Measurements from ENCODE around the gene OR52E4.
A peak's percentile ranks its signal among the peaks of the same experiment; 100 is the strongest.

OR52E4 gene

DNA sequence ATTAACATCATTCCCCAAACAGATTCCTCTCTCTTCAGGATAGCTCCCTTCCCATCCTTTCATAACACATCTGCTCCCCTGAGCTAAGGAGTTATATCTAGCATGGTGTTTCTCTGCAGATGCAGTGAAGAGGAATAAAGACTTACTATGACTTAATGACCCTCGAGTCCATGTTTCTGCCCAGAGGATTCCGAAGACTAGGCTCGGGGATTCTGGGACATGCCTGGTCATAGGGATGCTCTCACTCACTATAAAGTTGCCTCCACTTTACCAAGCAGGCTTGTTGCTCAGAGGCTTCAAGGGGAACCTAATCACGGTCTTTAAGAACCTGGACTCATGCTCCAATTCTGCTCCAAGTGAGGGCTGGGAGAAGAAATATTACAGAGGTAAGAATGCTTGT, at the start of gene OR52E4:
Gene OR52E4, plus strand, starts transcription at position 301 of the 400 bp plus-strand sequence. CDS start 3,664 bp downstream, outside the sequence.
- no peak for DNase-seq (ENCODE audit: low read depth in 2 of 2)

DNA sequence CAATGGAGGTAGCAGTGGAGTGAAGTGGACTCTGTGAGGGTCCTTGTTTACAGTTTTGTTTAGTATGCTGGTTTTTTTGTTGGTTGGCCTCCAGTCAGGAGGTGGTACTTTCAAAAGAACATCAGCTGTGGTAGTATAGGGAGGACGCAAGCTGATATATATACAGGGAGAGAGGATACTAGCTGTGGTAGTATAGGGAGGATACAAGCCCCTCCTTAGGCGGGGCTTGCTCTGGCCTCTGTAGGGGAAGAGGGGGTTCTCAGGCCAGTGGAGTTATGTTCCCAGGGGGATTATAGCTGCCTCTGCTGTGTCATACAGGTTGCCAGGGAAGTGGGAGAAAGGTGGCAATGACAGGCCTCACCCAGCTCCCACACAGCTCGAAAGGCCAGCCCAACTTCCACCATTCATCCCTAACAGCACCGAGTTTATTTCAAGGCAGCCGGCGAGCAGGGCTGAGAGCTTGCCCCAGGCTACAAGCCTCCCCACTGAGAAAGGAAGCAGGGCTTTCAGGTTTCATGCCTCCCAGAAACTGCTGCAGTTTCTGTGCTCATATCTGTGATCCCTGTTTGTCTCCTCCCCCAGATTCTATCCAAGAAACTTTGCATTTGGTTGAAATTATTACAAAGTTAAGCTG, 49.1 kb upstream of the OR52E4 start:
- DNase-seq (ENCODE audit: low read depth in 2 of 2): no peak

- DNase-seq (ENCODE audit: low read depth in 2 of 2): no peak
Observed at GRCh38 chr11:5833446-5833845, 47.0 kb upstream of the OR52E4 start.

DNA sequence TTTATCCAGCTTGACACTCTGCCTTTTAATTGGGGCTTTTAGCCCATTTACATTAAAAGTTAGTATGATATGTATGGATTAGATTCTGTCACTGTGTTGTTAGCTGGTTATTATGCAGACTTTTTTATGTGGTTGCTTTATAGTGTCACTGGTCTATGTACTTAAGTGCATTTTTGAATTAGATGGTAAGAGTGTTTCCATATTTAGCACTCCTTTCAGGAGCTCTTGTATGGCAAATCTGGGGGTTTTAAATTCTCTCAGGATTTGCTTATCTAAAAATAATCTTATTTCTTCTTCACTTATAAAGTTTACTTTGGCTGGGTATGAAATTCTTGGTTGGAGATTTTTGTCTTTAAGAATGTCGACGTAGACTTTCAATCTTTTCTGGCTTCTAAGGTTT, 42.7 kb upstream of the OR52E4 start:
- DNase-seq (ENCODE audit: low read depth in 2 of 2): no peak

- DNase-seq (ENCODE audit: low read depth in 2 of 2): no peak
Observed at GRCh38 chr11:5841797-5842196, 38.6 kb upstream of the OR52E4 start, which contains the start of gene OR52E6. TSS of gene OR52E6 (minus strand) at chr11:5841897. CDS start at chr11:5841897, 0 bp downstream.

DNA sequence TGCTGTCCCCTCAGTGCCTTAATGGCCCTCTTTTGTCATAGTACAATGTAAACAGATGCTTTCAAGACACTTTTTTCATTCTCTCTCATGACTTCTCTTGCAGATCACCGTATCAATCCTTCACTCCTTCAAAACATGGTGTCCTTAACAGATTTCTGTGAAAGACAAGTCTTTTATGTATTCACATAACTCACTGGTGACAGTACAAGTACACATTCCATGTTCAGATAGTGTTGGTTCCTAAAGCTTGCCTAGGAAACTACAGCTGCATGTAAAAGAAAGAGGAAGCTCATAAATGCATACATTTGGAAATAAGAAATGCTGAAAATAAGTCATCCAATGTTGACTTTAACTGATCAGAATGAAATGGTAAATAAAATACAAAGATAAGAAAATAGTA, 33.7 kb upstream of the OR52E4 start:
- DNase-seq (ENCODE audit: low read depth in 2 of 2): no peak

GRCh38 chr11:5847711-5848110, 32.7 kb upstream of the OR52E4 start:
- DNase-seq (ENCODE audit: low read depth in 2 of 2): no peak

- no peak for DNase-seq (ENCODE audit: low read depth in 2 of 2)
Observed at GRCh38 chr11:5851002-5851401, 29.4 kb upstream of the OR52E4 start.

DNA sequence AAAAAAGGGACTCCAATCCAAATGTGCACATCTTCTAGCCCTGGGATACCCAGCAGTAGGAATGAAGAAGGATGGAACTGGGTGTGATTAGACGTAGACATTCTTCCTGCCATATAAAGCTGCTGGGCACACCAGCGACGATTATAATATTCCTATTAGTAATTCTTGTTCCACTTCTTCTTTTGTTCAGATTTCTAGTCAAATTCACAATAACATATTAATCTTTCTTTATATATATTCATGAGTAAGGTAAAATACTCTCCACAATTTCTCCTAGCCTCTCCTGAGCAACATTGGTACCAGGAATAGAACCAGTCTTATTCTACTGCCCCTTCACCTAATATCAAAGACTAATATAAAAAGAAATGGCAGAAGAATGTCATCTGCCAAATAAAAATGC, 22.8 kb upstream of the OR52E4 start, which contains the start of gene OR52E8:
Gene OR52E8, minus strand, starts transcription at position 101 of the 400 bp plus-strand sequence. Its CDS starts 0 bp downstream, at position 101.
- DNase-seq (ENCODE audit: low read depth in 2 of 2): no peak

DNA sequence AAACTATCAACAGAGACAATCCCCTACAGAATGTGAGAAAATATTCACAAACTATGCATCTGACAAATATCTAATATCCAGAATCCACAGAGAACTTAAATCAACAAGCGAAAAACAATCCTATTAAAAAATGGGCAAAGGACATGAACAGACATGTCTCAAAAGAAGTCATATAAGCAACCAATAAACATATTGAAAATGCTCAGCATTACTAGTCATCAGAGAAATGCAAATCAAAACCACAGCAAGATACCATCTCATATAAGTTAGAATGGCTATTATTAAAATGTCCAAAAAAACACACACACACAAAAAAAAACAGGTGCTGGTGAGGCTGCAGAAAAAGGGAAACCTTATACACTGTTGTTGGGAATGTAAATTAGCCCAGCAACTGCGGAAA, 14.6 kb upstream of the OR52E4 start:
- no peak for DNase-seq (ENCODE audit: low read depth in 2 of 2)

DNA sequence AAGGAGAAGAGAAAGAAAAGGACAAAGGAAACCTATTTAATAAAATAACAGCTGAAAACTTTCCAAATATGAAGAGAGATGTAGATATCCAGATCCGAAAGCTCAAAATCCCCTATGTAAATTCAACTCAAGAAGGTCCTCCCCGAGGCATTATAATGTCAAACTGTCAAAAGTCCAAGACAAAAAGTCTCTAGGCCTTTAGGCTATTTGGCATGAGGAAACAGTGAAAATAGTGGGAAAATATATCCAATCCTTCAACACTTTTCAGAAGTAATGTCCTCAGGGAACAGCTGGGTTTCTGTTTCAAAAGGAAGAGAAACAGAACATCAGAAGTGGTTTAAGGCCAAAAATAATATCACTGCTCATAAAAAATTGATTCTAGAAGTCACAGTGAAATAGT, 1.9 kb upstream of the OR52E4 start:
- DNase-seq (ENCODE audit: low read depth in 2 of 2): no peak

DNA sequence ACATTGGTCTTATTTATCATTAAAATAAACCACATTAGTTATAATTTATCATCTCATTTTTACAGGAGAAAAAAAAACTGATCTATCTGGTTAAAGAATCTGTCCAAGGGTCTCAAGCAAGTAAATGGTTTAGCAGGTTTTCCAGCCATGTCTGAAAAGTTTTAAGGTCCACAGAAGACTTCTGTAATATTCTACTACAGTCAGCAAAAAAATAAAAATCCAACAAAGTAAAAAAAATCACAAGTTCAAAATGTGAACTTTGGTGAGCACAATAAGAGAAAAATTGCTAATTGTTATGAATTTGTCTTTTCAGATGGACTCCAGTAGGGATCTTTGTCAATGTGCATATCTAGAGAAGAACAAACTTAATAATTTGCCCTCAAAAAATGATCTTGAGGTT, 1.3 kb downstream of the OR52E4 start:
- DNase-seq (ENCODE audit: low read depth in 2 of 2): no peak

DNA sequence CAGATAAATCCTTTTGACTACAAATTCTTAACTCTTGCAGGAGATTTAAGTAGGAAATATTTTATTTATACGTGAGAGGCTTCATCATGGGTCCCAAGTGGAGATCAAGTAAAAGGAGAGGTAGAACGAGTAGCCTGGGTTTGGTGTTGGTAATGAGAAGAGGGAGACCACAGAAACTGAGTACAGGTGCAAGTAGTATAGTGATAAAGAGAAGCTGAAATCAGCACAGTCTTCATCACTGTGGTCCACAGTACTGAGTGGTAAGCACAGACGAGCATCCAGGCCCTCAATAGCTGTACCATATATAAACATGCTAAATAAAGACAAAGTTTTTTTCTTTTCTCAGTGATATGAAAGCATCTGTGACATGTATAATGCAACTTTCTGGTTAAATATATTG, 6.7 kb downstream of the OR52E4 start:
- no peak for DNase-seq (ENCODE audit: low read depth in 2 of 2)

DNA sequence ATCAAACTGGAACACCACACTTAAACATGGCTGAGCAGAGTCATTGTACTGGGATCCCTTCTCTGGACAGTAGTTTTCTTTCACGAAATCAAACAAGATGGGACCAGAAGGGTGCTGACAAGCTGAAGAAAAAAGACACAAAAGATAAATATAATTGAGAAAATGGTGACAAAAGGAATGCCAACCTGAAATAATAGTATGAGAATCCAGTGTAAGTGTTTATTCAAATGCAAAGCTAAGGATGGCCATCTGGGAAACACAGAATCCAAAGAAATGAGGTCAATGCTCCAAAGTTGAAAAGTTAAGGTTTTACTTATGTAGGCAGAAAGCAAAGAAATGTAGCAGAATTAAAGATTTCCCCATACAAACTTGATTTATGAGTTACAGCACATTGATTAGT, 7.2 kb downstream of the OR52E4 start:
- DNase-seq (ENCODE audit: low read depth in 2 of 2): no peak

- no peak for DNase-seq (ENCODE audit: low read depth in 2 of 2)
Observed at GRCh38 chr11:5891216-5891800, 10.9 kb downstream of the OR52E4 start.

DNA sequence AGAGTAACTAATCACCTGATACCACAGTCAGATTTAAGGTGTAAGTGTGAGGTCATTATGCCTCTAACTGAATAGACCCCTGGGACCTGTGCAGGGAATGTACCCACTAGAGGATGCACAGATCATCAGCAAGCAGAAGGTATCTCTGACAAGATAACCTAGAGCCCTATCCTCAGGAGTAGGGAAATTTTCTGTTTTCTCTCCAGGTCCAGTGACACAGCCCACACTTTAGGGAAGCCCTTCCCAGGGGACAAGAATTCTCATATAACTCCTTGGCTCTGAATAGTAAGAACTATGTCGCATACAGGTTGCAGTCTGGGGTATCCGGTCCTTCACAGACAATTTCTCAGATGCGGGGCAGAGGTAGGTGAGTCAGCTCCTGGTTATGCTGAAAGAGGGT, 12.5 kb downstream of the OR52E4 start, which contains the start of gene OR52E5:
Gene OR52E5, plus strand, starts transcription at position 301 of the 400 bp plus-strand sequence. CDS start 7,569 bp downstream, outside the sequence.
- no peak for DNase-seq (ENCODE audit: low read depth in 2 of 2)

- no peak for DNase-seq (ENCODE audit: low read depth in 2 of 2)
Observed at GRCh38 chr11:5899534-5899933, 19.1 kb downstream of the OR52E4 start.

DNA sequence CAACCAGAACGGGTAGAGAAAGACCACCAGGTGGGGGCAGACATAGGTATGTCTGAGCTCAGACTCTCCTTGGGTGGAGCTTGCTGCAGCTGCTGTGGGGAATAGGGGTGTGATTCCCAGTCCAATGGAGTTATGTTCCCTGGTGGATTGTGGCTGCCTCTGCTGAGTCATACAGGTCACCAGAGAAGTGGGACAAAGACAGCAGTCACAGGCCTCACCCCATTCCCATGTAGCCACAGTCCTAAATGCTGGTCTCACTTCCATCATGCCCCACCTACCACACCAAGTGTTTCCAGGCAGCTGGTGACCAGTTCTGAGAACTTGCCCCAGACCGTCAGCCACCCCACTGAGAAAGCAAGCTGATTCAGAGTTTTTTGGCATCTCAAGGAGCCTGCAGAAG, 30.1 kb downstream of the OR52E4 start:
- DNase-seq (ENCODE audit: low read depth in 2 of 2): no peak

DNA sequence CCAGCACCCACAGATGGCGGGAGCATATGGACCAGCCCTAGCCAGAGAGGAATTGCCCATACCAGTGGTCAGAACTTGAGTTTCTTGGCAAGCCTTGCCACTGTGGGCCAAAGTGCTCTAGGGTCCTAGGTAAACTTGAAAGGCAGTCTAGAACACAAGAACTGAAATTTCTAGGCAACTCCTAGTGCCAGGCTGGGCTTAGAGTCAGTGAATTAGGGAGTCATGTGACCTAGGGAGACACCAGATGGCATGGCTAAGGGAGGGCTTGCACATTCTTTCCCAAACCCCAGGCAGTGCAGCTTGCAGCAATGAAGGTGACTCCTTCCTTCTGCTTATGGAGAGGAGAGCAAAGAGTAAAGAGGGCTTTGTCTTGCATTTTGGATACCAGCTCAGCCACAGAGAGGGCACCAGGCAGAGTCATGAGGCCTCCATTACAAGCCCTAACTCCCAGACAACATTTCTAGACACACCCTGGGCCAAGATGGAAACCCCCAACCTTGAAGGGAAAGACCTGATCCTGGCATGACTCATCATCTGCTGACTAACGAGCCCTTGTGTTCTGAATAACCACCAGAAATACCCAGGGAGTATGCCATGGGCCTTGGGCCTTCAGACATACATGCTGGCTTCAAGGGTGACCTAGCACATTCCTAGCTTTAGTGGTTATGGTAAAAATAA, 42.5 kb downstream of the OR52E4 start:
- peak in 1 of 2 donors; percentile 1 for DNase-seq (ENCODE audit: low read depth in 2 of 2)

DNA sequence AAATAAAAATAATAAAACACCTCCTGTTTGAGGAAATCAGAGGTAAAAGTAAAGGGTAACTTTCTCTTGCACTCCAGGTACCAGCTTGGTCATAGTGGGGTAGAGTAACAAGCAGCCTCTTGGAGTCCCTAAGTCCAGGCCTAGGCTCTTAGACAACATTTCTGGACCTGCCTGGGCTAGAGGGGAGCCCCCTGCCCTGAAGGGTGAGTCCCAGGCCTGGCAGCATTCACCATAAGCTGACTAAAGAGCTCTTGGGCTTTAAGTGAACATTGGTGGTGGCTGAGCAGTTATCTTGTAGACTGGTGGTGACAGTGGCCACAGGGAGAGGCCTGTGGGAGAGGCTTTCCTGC, 43.0 kb downstream of the OR52E4 start:
- no peak for DNase-seq (ENCODE audit: low read depth in 2 of 2)

GRCh38 chr11:5923794-5924193, 43.4 kb downstream of the OR52E4 start:
- no peak for DNase-seq (ENCODE audit: low read depth in 2 of 2)

- no peak for DNase-seq (ENCODE audit: low read depth in 2 of 2)
Observed at GRCh38 chr11:5928271-5928670, 47.8 kb downstream of the OR52E4 start.

DNA sequence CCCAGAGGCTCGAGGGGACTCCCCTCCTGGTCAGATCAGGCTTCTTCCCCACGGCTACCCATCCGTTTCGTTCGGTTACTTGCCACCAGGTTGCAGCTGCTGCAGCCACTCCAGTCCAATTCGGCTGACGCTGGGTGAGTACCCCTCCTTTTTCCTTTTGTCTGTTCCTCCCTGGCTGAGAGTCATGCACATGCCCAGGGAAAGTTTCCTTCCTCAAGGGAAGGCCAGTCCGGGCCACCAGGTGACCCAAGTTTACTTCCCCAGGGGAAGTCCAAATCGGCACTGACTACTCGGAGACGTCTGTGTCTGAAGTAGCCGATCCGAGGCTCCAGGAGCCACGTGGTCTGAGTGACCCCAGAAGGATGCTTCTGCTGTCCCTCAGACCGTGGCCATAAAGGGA, 48.4 kb downstream of the OR52E4 start:
- DNase-seq (ENCODE audit: low read depth in 2 of 2): no peak

All from stimulated activated CD8-positive, alpha-beta memory T cell treated with anti-CD3 and anti-CD28 coated beads, Interleukin-2, amount 100 ng/mL, for 48 hours (primary cell).